ENCODE results near the gene PRKCD. TPM values are rescaled to one million over a fixed set of nuclear protein-coding genes. Genes with fewer than 3 reads are reported as not detected.

PRKCD gene
- total RNA-seq, 2 experiments from 2014 or later = 20.6 to 21.4 TPM

DNA sequence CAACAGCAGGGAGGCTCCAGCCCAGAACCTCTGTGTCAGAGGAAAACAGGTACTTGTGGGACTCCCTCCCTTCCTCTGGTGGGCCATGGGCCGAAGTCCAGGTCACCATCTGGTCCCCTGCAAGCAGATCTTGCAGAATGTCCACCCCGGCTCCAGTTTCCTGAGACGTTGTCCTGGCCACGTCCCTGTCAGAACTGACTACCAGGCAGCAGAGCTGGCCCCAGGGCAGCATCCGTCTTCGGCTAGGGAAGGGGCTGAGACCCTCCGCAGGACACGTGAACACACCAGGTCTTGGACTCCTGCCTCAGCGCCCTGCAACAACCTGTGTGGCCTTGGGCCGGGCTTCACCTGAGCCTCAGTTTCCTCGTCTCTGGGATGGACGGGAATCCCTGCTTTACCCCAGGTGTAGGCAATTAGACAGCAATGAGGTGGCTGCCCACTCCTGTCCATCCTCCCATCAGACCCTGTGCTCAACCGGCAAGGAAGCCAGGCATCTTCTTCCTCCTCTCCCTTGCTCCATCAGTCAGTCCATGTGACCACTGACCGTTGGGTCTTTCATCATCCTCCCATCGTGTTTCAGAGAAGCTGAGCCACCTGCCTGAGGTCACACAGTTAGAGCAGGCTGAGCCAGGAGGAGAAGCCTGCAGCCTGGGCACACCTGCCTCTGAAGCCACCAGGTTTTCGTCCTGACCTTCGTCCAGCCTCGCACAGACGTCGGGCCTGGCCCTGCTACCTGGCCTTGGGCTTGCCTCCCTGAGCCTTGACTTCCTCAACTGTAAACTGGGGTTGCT, 8.9 kb upstream of the PRKCD start:
- ChIA-PET POLR2A (no interaction called here), CTCF (interaction anchor here (0.9 kb wide), 1 partner anchor 44 kb away, joined by 3 read pairs; no protein-coding TSS in a partner anchor)

- CTCF ChIA-PET = no interaction called here
- POLR2A ChIA-PET = no interaction called here
Measured at GRCh38 chr3:53153264-53153823, 7.7 kb upstream of the PRKCD start.

DNA sequence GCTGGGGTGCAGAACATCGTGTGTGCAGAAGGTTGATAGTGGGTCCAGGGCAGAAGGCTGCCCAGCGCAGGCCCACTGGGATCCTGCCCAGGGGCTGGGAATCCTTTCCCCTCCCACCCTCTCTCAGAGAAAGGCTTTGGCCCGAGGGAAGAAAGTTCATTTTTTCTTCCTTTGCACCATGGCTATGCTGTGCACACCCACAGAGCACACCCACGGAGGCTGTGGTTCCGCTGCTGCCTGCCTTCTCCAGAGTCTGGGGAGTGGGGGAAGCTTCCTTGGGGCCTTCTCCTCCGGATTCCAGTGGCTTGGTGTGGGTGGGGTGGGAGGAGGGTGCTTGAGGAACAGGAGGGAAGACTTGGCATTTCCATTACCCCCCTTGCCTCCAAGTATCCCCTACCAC, 7.0 kb upstream of the PRKCD start:
- POLR2A ChIA-PET = no interaction called here

DNA sequence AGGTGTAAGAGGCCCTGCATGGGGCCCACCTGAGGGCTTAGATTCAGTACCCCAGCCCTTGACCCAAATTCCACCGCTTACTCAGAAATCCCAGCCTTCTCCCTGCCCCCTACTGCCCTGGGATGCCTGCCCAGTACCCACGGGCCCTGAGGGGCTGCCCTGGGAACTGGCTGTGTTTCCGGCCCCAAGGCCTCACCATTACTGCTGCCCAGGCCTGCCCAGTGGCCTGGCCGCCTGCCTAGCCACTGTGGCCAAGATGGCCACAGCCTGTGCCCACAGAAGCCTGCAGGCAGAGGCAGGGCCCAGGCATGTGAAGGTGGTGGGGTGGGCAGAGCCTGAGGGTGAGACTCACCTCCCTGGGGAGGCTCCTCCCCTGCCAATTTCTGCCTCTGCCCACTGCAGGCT, 6.1 kb upstream of the PRKCD start:
- ChIA-PET POLR2A (no interaction called here), CTCF (no interaction called here)

More for the DNA sequence above, 7.0 kb upstream of the PRKCD start:
- CTCF ChIA-PET = no interaction called here

DNA sequence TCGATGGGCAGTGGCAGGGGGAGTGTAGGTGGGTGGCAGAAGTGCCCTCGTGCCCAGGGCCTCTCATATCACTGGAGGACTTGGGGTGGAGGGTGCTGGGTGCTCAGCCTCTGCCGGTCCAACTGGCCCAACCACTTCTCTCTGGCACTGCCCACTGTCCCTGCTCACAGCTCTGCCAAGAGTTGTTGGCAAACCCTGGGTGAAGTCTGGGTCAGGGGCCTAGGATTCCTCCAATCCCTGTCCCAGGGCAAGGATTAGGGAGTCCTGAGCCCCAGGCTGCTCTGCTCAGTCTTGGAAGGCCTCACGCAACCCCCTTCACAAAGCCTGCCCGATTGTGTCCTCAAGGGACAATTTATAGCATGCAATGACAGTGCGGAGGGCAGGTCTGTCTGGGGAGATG, 5.2 kb upstream of the PRKCD start:
- CTCF ChIA-PET = no interaction called here

DNA sequence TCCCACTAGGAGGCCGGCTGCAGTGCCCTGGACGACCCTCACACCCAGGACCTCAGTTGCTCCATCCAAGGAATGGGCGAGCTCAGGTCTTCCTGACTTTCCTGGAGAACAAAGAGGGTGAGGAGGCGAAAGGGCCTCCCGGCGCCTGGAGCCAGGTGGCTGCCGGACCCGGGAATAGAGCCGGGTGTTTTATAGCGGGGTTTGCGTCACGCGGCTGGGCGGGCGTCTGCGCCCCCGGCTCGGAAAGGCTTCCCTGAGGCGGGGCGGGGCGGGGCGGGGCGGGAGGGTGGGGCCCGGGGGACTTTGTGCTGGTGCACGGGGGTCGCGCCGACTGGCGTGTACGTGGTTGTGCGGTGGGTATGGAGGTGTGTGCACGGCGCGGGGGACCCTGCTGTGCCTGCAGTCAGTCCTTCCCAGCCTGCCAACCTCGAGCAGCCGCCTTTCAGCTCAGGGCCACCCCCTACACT, 4.6 kb upstream of the PRKCD start:
- ChIA-PET POLR2A (no interaction called here), CTCF (interaction anchor here (1.0 to 1.2 kb wide), 2 partner anchors 13 to 39 kb away, joined by 3 read pairs; no protein-coding TSS in a partner anchor)

More for the DNA sequence above, 5.2 kb upstream of the PRKCD start:
- POLR2A ChIA-PET = no interaction called here

GRCh38 chr3:53157974-53158580, 2.9 kb upstream of the PRKCD start:
- ChIA-PET POLR2A (no interaction called here), CTCF (no interaction called here)

DNA sequence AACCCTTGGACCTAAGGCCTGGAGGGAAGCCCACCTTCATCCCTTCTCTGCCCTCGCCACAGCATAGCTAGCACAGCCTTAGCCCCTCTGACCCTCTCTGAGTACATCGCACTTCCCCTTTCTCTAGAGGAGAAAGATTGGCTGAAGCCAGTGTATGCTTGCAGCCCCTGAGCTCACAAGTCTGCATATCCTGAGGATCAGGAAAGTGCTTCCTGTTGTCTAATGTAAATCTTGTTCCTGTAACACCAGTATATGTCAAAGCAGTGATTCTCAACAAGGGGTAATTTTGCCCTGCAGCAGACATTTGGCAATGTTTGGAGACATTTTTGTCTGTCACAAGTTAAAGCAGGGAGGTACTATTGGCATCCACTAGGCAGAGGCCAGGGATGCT, 2.2 kb upstream of the PRKCD start:
- ChIA-PET CTCF (interaction anchor here (0.7 kb wide), 1 partner anchor 25 kb away, joined by 3 read pairs; no protein-coding TSS in a partner anchor), POLR2A (no interaction called here)

DNA sequence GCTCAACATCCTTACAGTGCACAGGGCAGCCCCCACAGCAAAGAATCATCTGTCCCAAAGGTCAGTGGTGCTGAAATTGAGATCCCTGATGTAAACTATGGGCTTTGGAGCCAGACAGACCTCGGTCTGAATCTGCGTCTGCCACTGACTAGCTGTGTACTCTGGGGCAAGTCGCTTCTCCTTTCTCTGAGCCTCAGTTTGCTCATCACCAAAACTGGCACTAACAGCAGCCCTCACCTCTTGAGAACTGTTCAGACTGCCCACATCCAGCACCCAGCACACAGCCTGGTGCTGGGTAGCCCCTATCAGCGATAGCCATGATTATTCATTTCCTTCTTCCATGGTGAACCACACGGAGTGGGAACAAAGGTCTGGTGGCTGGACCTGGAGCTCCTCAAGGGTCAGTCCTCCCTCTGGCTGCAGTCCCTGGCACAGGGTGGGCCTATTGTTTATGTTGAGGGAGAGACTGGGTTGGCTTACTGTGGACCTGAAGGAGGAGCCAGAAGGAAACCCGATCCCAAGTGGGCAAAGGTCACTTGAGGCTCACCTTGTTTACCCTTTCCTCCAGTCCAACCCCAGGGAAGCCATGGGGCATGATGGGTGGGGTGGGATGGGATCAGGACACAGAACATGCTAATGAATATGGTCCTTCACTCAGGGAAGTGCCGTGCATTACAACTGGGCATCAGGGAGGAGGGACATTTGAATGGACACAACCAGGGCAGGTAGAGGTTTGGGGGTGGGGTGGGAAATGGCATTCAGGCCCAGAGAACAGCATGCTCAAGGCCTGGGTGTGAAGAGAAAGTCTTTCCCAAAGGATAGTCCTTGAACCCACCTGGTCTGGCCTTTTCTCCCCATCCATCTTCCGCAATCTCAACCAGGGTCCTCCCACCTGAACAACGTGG, 1.6 kb upstream of the PRKCD start:
- ChIA-PET POLR2A (interaction anchor here (1.3 kb wide), 1 partner anchor 30 kb away, joined by 6 read pairs; the partner anchor contains the start of gene RFT1), CTCF (interaction anchor here (0.7 to 1.9 kb wide), 3 partner anchors 9 to 36 kb away, joined by 3 to 7 read pairs (median 3); no protein-coding TSS in a partner anchor)

- POLR2A ChIA-PET = interaction anchor here (1.3 to 1.4 kb wide), 2 partner anchors 10 to 31 kb away, joined by 6 read pairs; partner anchors contain the start of gene RFT1
- CTCF ChIA-PET = interaction anchor here (0.5 to 1.9 kb wide), 3 partner anchors 10 to 57 kb away, joined by 3 to 7 read pairs (median 3); no protein-coding TSS in a partner anchor
Measured at GRCh38 chr3:53160061-53160659, 849 bp upstream of the PRKCD start.

- CTCF ChIA-PET = interaction anchor here (1.9 kb wide), 1 partner anchor 34 kb away, joined by 7 read pairs; no protein-coding TSS in a partner anchor
- POLR2A ChIA-PET = interaction anchor here (1.4 kb wide), 1 partner anchor 9 kb away, joined by 6 read pairs; no protein-coding TSS in a partner anchor
Measured at GRCh38 chr3:53161450-53161819, 426 bp downstream of the PRKCD start.

DNA sequence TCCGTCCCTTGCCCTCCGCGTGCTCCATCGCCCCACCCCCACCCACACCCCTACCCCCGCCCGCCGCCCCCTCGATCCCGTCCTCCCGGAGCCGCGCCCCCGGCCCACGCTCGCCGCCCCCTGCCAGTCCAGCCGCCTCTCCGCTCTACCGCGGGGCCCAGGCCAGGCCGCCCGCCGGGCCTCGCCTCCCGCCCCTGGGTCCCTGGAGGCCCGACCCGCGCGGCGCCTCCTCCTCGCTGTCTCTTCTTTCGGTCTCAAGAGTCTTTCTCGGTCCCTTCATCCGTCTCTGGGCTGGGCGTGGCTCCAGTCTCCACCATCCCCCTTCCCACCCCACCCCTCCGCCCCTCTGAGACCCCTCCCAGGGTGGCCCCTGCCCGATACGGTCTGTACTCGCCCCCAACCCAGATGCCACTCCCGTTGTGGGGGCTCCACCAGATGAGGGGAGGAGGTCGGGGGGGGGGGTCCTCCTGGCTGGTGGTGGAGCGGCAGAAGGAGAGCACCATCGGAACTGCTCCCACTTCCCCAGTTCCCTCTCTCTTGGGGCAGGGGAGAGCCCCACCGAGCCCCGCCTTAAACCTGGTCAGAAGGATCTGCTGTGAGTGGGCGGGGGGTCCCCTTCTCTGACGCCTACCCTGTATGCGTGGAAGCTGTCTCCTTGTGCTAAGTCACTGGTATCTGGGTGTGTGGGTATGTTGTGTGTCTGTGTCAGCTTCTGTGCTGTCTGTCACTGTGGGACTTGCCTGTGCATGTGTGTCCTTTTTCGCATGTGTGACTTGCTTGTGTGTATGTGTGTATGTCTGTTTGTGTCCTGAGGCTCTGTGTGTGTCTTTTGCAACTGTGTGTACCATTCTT, 1.0 kb downstream of the PRKCD start:
- CTCF ChIA-PET = no interaction called here

DNA sequence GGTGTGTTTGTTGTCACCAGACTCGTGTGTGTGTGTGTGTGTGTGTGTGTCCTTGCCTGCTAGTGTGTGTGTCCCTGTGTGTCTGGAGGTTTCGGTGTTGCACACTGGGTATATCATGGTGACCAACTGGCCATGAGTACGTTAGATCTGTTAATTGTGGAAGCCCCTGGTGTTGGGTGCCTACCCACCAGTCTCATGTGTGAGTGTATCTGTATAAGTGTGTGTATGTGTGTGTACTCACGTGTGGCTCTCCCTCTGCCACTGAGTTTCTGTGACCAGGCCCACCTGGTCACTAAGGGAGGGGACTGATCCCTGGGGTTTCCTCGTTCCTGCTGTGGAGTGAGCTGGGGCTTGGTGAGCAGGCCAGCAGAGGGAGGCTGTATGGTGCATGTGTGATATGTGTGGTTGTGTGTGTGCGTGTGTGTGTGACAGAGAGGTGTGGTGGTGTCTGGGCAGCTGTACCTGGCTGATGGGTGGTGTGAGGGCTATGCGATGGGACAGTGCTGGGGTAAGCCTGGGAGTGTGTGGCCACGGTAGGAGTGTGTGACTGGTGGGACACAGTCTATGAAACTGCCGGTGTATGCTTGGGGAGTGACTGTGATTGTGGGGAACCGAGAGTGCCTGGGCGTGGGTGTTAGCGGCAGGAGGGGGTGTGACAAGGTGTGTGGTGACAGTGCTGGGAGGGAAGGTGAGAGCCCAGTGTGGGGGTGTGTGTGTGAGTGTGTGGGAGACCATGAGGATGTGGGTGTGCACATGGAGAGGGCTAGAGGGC, 1.8 kb downstream of the PRKCD start:
- ChIA-PET CTCF (interaction anchor here (1.5 kb wide), 1 partner anchor 32 kb away, joined by 4 read pairs; no protein-coding TSS in a partner anchor), POLR2A (interaction anchor here (0.7 kb wide), 1 partner anchor 91 kb away, joined by 3 read pairs; no protein-coding TSS in a partner anchor)

More for the DNA sequence above, 1.0 kb downstream of the PRKCD start:
- POLR2A ChIA-PET = interaction anchor here (0.7 kb wide), 1 partner anchor 92 kb away, joined by 3 read pairs; no protein-coding TSS in a partner anchor

GRCh38 chr3:53163444-53164387, 2.7 kb downstream of the PRKCD start:
- CTCF ChIA-PET = interaction anchor here (1.5 kb wide), 1 partner anchor 31 kb away, joined by 4 read pairs; no protein-coding TSS in a partner anchor
- POLR2A ChIA-PET = no interaction called here

DNA sequence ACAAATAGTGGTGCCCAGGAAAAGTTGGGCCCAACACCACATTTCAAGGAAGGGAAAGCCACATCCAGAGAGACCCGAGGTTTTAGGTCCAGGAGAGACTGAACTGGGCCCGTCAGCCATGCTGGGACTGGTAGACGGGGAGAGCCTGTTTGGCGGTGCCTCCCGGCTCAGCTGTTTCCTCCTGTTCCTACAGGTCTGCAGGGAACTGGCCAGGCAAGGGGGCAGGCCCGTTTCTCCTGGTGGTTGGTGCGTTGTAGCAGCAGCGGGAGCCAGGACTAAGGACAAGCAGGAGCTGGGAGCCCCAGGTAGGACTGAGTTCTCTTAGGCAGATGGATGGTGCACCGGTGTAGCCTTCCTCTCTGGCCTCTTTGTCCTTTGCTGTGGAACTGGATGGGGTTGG, 3.9 kb downstream of the PRKCD start:
- CTCF ChIA-PET = interaction anchor here (0.9 kb wide), 1 partner anchor 30 kb away, joined by 3 read pairs; no protein-coding TSS in a partner anchor
- POLR2A ChIA-PET = no interaction called here

- ChIA-PET CTCF (interaction anchor here (0.8 kb wide), 1 partner anchor 54 kb away, joined by 3 read pairs; no protein-coding TSS in a partner anchor), POLR2A (no interaction called here)
Measured at GRCh38 chr3:53166206-53166605, 5.2 kb downstream of the PRKCD start.

Measured in activated CD8-positive, alpha-beta memory T cell treated with anti-CD3 and anti-CD28 coated beads for 36 hours (primary cell).